Common myeloid progenitor, CD34-positive (primary cell): Measurements from ENCODE around the gene FAM184A.
"Not testable (repeated sequence)": the region's sequence is repeated elsewhere in the genome, so short reads cannot be mapped to it uniquely, and the experiment has no call there.

ENCODE experiments used
- CTCF ChIA-PET: fragments of 350-600 bp; sonication (Branson Sonifier 250); formaldehyde crosslinking; loops from one replicate; lab custom pipeline; 2021; ENCODE audit warnings: antibody characterized with exemption; lab: Charles Lee
- POLR2A ChIA-PET: fragments of 350-600 bp; sonication (Branson Sonifier 250); formaldehyde crosslinking; loops from one replicate; lab custom pipeline; 2021; ENCODE audit warnings: antibody characterized with exemption; lab: Charles Lee
- DNase-seq, 3 donors: peaks; one replicate each; pipeline versions ENCODE4 v3.0.0 to v3.0.0-alpha.2; 2013
- H3K27ac ChIP-seq, 2 experiments: 1 replicate in 1 of 2; 2 replicates in 1 of 2; pipeline ENCODE4 v1.7.0; 2013; ENCODE audit warnings: inconsistent platforms in 2 of 2, low read length in 2 of 2, mild to moderate bottlenecking in 2 of 2, low read depth in 1 of 2, moderate library complexity in 1 of 2; ENCODE audit not compliant: severe bottlenecking in 2 of 2, insufficient read depth in 1 of 2, poor library complexity in 1 of 2
- H3K27me3 ChIP-seq, 5 experiments: replicated peaks in 2 of 5; 1 replicate in 3 of 5; 2 replicates in 2 of 5; pipeline versions ENCODE4 v1.6.1 to v1.7.0; 2013; ENCODE audit warnings: low read length in 4 of 5, mild to moderate bottlenecking in 2 of 5, moderate library complexity in 2 of 5, inconsistent platforms in 1 of 5; ENCODE audit not compliant: insufficient read depth in 5 of 5, control insufficient read depth in 4 of 5
- H3K36me3 ChIP-seq, 4 experiments: 1 replicate in 2 of 4; 2 replicates in 2 of 4; pipeline versions ENCODE4 v1.6.1 to v1.7.0; 2013; ENCODE audit warnings: low read length in 3 of 4, control low read depth in 1 of 4, mild to moderate bottlenecking in 1 of 4; ENCODE audit not compliant: control insufficient read depth in 4 of 4, insufficient read depth in 4 of 4
- H3K4me1 ChIP-seq, 4 experiments: 1 replicate in 3 of 4; 2 replicates in 1 of 4; pipeline versions ENCODE4 v1.6.1 to v1.7.1; 2013; ENCODE audit warnings: low read length in 3 of 4, mild to moderate bottlenecking in 3 of 4, control low read depth in 1 of 4, inconsistent platforms in 1 of 4, moderate library complexity in 1 of 4; ENCODE audit not compliant: control insufficient read depth in 4 of 4, insufficient read depth in 4 of 4; ENCODE audit errors: control extremely low read depth in 1 of 4
- H3K4me3 ChIP-seq, 7 experiments: 1 replicate in 4 of 7; 2 replicates in 3 of 7; pipeline versions ENCODE4 v1.5.1 to v1.7.0; 2013; ENCODE audit warnings: mild to moderate bottlenecking in 7 of 7, low read length in 6 of 7, moderate library complexity in 6 of 7, inconsistent platforms in 2 of 7, low read depth in 2 of 7, control low read depth in 1 of 7; ENCODE audit not compliant: insufficient read depth in 4 of 7, control insufficient read depth in 1 of 7; ENCODE audit errors: extremely low read depth in 1 of 7
- H3K9me3 ChIP-seq, 5 experiments: 1 replicate in 4 of 5; 2 replicates in 1 of 5; pipeline versions ENCODE4 v1.6.1 to v1.7.1; 2013; ENCODE audit warnings: low read length in 4 of 5, mild to moderate bottlenecking in 2 of 5, inconsistent platforms in 1 of 5, low read depth in 1 of 5, moderate library complexity in 1 of 5; ENCODE audit not compliant: control insufficient read depth in 4 of 5, insufficient read depth in 2 of 5; ENCODE audit errors: control extremely low read depth in 1 of 5
- WGBS: methylation state at CpG from one replicate; pipeline ENCODE4 v1.1.5; 2013; ENCODE audit not compliant: insufficient coverage; 5-methylcytosine and 5-hydroxymethylcytosine counted together

The FAM184A gene

DNA sequence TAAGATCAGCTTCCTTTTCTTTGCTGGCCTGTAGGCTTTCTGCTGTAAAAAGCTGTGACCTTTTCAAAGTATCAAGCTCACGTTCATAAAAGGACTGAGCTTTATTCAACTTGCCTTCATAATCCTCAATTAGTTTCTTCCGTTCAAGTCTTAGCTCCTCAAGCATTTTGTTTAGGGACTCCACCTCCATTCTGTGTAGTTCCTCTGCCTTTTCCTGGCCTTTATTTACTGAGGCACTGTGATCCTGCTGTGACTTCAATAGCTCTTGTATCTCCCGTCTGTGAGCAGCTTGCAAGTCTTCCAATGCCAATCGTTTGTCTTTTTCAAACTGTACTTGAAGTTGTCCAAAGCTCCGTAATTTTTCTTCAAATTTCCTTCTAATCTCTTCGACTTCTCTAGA is 54.4 kb downstream of the FAM184A start:
- Histone ChIP-seq H3K27me3 (no peaks in the 10 kb centered on the region), H3K4me1 (no peaks in the 10 kb centered on the region), H3K9me3 (no peaks in the 10 kb centered on the region), H3K4me3 (no peak overlapping the region), H3K27ac (no peak overlapping the region), H3K36me3 (no peaks in the 10 kb centered on the region)
- 98% methylated on average over 6 of the region's 6 CpGs for WGBS
- ChIA-PET CTCF (interaction anchor here (0.9 kb wide), 1 partner anchor 18 kb away, joined by 3 read pairs; no protein-coding TSS in a partner anchor), POLR2A (no interaction called here)
- DNase-seq, result no peak

GRCh38 chr6:119022796-119023195 is 55.7 kb downstream of the FAM184A start:
- ChIA-PET POLR2A (no interaction called here), CTCF (no interaction called here)
- Histone ChIP-seq H3K4me1 (no peaks in the 10 kb centered on the region), H3K4me3 (no peak overlapping the region), H3K27me3 (no peaks in the 10 kb centered on the region), H3K27ac (no peak overlapping the region), H3K9me3 (no peaks in the 10 kb centered on the region), H3K36me3 (no peaks in the 10 kb centered on the region)
- no peak for DNase-seq
- WGBS, result 100% methylated on average over 1 of the region's 4 CpGs

GRCh38 chr6:119020597-119021561 is 57.6 kb downstream of the FAM184A start:
- ChIA-PET POLR2A (no interaction called here), CTCF (no interaction called here)
- Histone ChIP-seq H3K27me3 (no peaks in the 10 kb centered on the region), H3K4me1 (no peaks in the 10 kb centered on the region), H3K9me3 (no peaks in the 10 kb centered on the region), H3K36me3 (no peaks in the 10 kb centered on the region), H3K27ac (no peak overlapping the region), H3K4me3 (no peak overlapping the region)
- 83% methylated on average over 1 of the region's 2 CpGs for WGBS
- DNase-seq, result no peak

DNA sequence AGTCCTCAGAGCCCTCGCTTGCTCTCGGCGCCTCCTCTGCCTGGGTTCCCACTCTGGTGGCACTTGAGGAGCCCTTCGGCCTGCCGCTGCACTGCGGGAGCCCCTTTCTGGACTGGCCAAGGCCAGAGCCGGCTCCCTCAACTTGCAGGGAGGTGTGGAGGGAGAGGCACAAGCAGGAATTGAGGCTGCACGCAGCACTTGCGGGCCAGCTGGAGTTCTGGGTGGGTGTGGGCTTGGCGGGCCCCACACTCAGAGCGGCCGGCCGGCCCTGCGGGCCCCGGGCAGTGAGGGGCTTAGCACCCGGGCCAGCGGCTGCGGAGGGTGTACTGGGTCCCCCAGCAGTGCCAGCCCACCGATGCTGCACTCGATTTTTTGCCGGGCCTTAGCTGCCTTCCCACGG is 63.3 kb downstream of the FAM184A start:
- WGBS, result 98% methylated on average over 13 of the region's 22 CpGs
- H3K4me1 ChIP-seq, POLR2A ChIA-PET, H3K27me3 ChIP-seq, H3K9me3 ChIP-seq, H3K4me3 ChIP-seq, H3K27ac ChIP-seq, H3K36me3 ChIP-seq, DNase-seq: not testable (repeated sequence)
- CTCF ChIA-PET, result interaction anchor here (2.0 kb wide), 1 partner anchor 9 kb away, joined by 5 read pairs; no protein-coding TSS in a partner anchor

GRCh38 chr6:119012521-119012920 is 65.9 kb downstream of the FAM184A start:
- H3K9me3 ChIP-seq, result peaks cover 0 to 6% (median 0%) of the 10 kb centered on the region in 5 experiments
- no peaks in the 10 kb centered on the region for H3K27me3 ChIP-seq
- no peak overlapping the region for H3K4me3 ChIP-seq
- no peak overlapping the region for H3K27ac ChIP-seq
- WGBS, result 100% methylated on average over 1 of the region's 1 CpG
- H3K4me1 ChIP-seq, result no peaks in the 10 kb centered on the region
- H3K36me3 ChIP-seq, result peaks cover 0 to 7% (median 0%) of the 10 kb centered on the region in 4 experiments
- ChIA-PET POLR2A (no interaction called here), CTCF (no interaction called here)
- DNase-seq, result no peak

DNA sequence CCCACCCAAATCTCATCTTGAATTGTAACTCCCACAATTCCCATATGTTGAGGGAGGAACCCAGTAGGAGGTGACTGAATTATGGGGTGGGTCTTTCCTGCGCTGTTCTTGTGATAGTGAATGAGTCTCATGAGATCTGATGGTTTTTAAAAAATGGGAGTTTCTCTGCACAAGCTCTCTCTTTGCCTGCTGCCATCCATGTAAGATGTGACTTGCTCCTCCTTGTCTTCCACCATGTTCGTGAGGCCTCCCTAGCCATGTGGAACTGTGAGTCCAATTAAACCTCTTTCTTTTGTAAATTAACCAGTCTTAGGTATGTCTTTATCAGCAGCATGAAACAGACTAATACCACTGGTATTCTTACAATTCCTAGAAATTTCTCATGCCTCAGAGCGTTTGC is 69.2 kb downstream of the FAM184A start:
- H3K27me3 ChIP-seq, H3K4me3 ChIP-seq, DNase-seq, H3K4me1 ChIP-seq, CTCF ChIA-PET, H3K36me3 ChIP-seq, H3K27ac ChIP-seq, H3K9me3 ChIP-seq: not testable (repeated sequence)
- POLR2A ChIA-PET, result interaction anchor here (0.6 kb wide), 1 partner anchor 23 kb away, joined by 3 read pairs; no protein-coding TSS in a partner anchor
- no CpG with 5 or more reads among the region's 3 CpGs for WGBS

GRCh38 chr6:119006974-119007373 is 71.5 kb downstream of the FAM184A start:
- Histone ChIP-seq H3K27ac (no peak overlapping the region), H3K4me1 (no peaks in the 10 kb centered on the region), H3K9me3 (peaks cover 0 to 6% (median 0%) of the 10 kb centered on the region in 5 experiments), H3K36me3 (peaks cover 0 to 7% (median 0%) of the 10 kb centered on the region in 4 experiments), H3K4me3 (no peak overlapping the region), H3K27me3 (no peaks in the 10 kb centered on the region)
- ChIA-PET POLR2A (no interaction called here), CTCF (interaction anchor here (0.7 to 1.7 kb wide), 4 partner anchors 9 to 45 kb away, joined by 3 to 5 read pairs (median 3); no protein-coding TSS in a partner anchor)
- WGBS, result no CpG with 5 or more reads among the region's 2 CpGs
- no peak for DNase-seq
